HG02840 (cell line): ENCODE results near the gene PFKL.
"Not testable (repeated sequence)": the region's sequence is repeated elsewhere in the genome, so short reads cannot be mapped to it uniquely, and the experiment has no call there.

Experiments
- ATAC-seq: cut with Tn5 transposase; IDR thresholded peaks from one replicate; pipeline ENCODE4 v1.9.1; 2021; ENCODE audit warnings: mild to moderate bottlenecking, moderate library complexity, moderate number of reproducible peaks; ENCODE audit not compliant: unreplicated experiment, low FRiP score

The PFKL gene

GRCh38 chr21:44275041-44275440 is 24.8 kb upstream of the PFKL start:
- no peak for ATAC-seq

- no peak for ATAC-seq
These were observed 20.2 kb upstream of the PFKL start for GRCh38 chr21:44279354-44280260.

- ATAC-seq = no peak
These were observed 18.1 kb upstream of the PFKL start for GRCh38 chr21:44281801-44282200.

- no peak for ATAC-seq
These were observed 17.5 kb upstream of the PFKL start for GRCh38 chr21:44282370-44282769.

- ATAC-seq = not testable (repeated sequence)
These were observed 16.6 kb upstream of the PFKL start for GRCh38 chr21:44283211-44283785.

- ATAC-seq = no peak
These were observed 15.9 kb upstream of the PFKL start for GRCh38 chr21:44283948-44284347.

- no peak for ATAC-seq
These were observed 14.5 kb upstream of the PFKL start, which contains the start of gene AIRE for GRCh38 chr21:44285138-44285992. TSS of gene AIRE (plus strand) at chr21:44285876. CDS start at chr21:44286007, 131 bp downstream.

- no peak for ATAC-seq
These were observed 13.7 kb upstream of the PFKL start for GRCh38 chr21:44286086-44286715.

- no peak for ATAC-seq
These were observed 12.9 kb upstream of the PFKL start for GRCh38 chr21:44286716-44287632.

- ATAC-seq = no peak
These were observed 11.4 kb upstream of the PFKL start for GRCh38 chr21:44288251-44289110.

- ATAC-seq = no peak
These were observed 10.4 kb upstream of the PFKL start for GRCh38 chr21:44289381-44290010.

GRCh38 chr21:44290327-44291077 is 9.4 kb upstream of the PFKL start:
- ATAC-seq = no peak

- no peak for ATAC-seq
These were observed 8.5 kb upstream of the PFKL start for GRCh38 chr21:44291078-44291935.

GRCh38 chr21:44291936-44292811 is 7.7 kb upstream of the PFKL start:
- ATAC-seq = no peak

GRCh38 chr21:44292812-44293195 is 7.0 kb upstream of the PFKL start:
- no peak for ATAC-seq
